ENCODE measurements around the gene CYP27C1.

GRCh38 chr2:127261804-127262406 is 41.8 kb upstream of the CYP27C1 start:
- TF ChIP-seq, protein P1, sequence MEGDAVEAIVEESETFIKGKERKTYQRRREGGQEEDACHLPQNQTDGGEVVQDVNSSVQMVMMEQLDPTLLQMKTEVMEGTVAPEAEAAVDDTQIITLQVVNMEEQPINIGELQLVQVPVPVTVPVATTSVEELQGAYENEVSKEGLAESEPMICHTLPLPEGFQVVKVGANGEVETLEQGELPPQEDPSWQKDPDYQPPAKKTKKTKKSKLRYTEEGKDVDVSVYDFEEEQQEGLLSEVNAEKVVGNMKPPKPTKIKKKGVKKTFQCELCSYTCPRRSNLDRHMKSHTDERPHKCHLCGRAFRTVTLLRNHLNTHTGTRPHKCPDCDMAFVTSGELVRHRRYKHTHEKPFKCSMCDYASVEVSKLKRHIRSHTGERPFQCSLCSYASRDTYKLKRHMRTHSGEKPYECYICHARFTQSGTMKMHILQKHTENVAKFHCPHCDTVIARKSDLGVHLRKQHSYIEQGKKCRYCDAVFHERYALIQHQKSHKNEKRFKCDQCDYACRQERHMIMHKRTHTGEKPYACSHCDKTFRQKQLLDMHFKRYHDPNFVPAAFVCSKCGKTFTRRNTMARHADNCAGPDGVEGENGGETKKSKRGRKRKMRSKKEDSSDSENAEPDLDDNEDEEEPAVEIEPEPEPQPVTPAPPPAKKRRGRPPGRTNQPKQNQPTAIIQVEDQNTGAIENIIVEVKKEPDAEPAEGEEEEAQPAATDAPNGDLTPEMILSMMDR (IDR thresholded peaks at IDR 0.05), result no peak
- no peak for TF ChIP-seq POLR2AphosphoS5 (IDR thresholded peaks at IDR 0.05)
